Measurements from ENCODE around the gene SYCP3. TPM values are rescaled to one million over a fixed set of nuclear protein-coding genes. Genes with fewer than 3 reads are reported as not detected.

The SYCP3 gene
- total RNA-seq, 4 donors from 2014 or later, result not detected

- no peak for DNase-seq
- peaks cover 0 to 51% (median 0%) of the 10 kb centered on the region in 3 donors for H3K36me3 ChIP-seq
- TF ChIP-seq POLR2A (IDR thresholded peaks at IDR 0.05), result no peak
- no peak for TF ChIP-seq CTCF (IDR thresholded peaks at IDR 0.05)
- H3K27ac ChIP-seq, result no peak overlapping the region
- H3K9me3 ChIP-seq, result no peaks in the 10 kb centered on the region
- H3K27me3 ChIP-seq, result no peaks in the 10 kb centered on the region
- no peaks in the 10 kb centered on the region for H3K4me1 ChIP-seq
- no peak overlapping the region for H3K4me3 ChIP-seq
Measured at GRCh38 chr12:101768781-101769180, 29.5 kb upstream of the SYCP3 start.

- H3K9me3 ChIP-seq, result no peaks in the 10 kb centered on the region
- H3K27ac ChIP-seq, result no peak overlapping the region
- DNase-seq, result no peak
- H3K4me1 ChIP-seq, result no peaks in the 10 kb centered on the region
- H3K27me3 ChIP-seq, result no peaks in the 10 kb centered on the region
- H3K36me3 ChIP-seq, result peaks cover 0 to 51% (median 0%) of the 10 kb centered on the region in 3 donors
- TF ChIP-seq POLR2A (IDR thresholded peaks at IDR 0.05) (no peak), CTCF (IDR thresholded peaks at IDR 0.05) (no peak)
- H3K4me3 ChIP-seq, result no peak overlapping the region
Measured at GRCh38 chr12:101767537-101767936, 28.3 kb upstream of the SYCP3 start.

- H3K4me3 ChIP-seq, result no peak overlapping the region
- H3K4me1 ChIP-seq, result no peaks in the 10 kb centered on the region
- H3K36me3 ChIP-seq, result peaks cover 0 to 43% (median 0%) of the 10 kb centered on the region in 3 donors
- no peaks in the 10 kb centered on the region for H3K9me3 ChIP-seq
- H3K27ac ChIP-seq, result no peak overlapping the region
- DNase-seq, result no peak
- H3K27me3 ChIP-seq, result no peaks in the 10 kb centered on the region
- TF ChIP-seq CTCF (IDR thresholded peaks at IDR 0.05) (no peak), POLR2A (IDR thresholded peaks at IDR 0.05) (no peak)
Measured at GRCh38 chr12:101764051-101764792, 25.0 kb upstream of the SYCP3 start.

- Histone ChIP-seq H3K4me1 (no peaks in the 10 kb centered on the region), H3K36me3 (peaks cover 0 to 46% (median 0%) of the 10 kb centered on the region in 3 donors), H3K27me3 (no peaks in the 10 kb centered on the region), H3K4me3 (no peak overlapping the region), H3K27ac (no peak overlapping the region), H3K9me3 (no peaks in the 10 kb centered on the region)
- no peak for DNase-seq
- TF ChIP-seq POLR2A (IDR thresholded peaks at IDR 0.05) (no peak), CTCF (IDR thresholded peaks at IDR 0.05) (no peak)
Measured at GRCh38 chr12:101763246-101763931, 24.1 kb upstream of the SYCP3 start.

- Histone ChIP-seq H3K36me3 (peaks cover 0 to 40% (median 0%) of the 10 kb centered on the region in 3 donors), H3K27me3 (no peaks in the 10 kb centered on the region), H3K4me1 (no peaks in the 10 kb centered on the region), H3K9me3 (no peaks in the 10 kb centered on the region), H3K4me3 (no peak overlapping the region), H3K27ac (no peak overlapping the region)
- no peak for DNase-seq
- no peak for TF ChIP-seq POLR2A (IDR thresholded peaks at IDR 0.05)
- no peak for TF ChIP-seq CTCF (IDR thresholded peaks at IDR 0.05)
Measured at GRCh38 chr12:101761781-101762180, 22.5 kb upstream of the SYCP3 start.
